HEK293 (cell line): ENCODE results near the gene CATSPER1.
A peak's percentile ranks its signal among the peaks of the same experiment; 100 is the strongest.

ENCODE experiments used
- HIC1 ChIP-seq: fragments of 450-650 bp; formaldehyde crosslinking; IDR thresholded peaks from 2 replicates; pipeline ENCODE4 v1.5.1; 2016; ENCODE audit warnings: missing biosample characterization, missing genetic modification characterization
- IKZF3 ChIP-seq: fragments of 450-650 bp; IDR thresholded peaks from 2 replicates; pipeline ENCODE4 v1.5.0; 2018; ENCODE audit warnings: missing biosample characterization, mild to moderate bottlenecking, missing genetic modification characterization, moderate library complexity
- KLF16 ChIP-seq: fragments of 450-650 bp; formaldehyde crosslinking; IDR thresholded peaks from 2 replicates; pipeline ENCODE4 v1.5.1; 2017; ENCODE audit warnings: missing biosample characterization, missing genetic modification characterization
- KLF17 ChIP-seq: fragments of 450-650 bp; formaldehyde crosslinking; IDR thresholded peaks from 2 replicates; pipeline ENCODE4 v1.5.1; 2016; ENCODE audit warnings: missing biosample characterization, missing genetic modification characterization
- PATZ1 ChIP-seq: fragments of 450-650 bp; formaldehyde crosslinking; IDR thresholded peaks from 2 replicates; pipeline ENCODE4 v1.5.1; 2016; ENCODE audit warnings: missing biosample characterization, missing genetic modification characterization
- PRDM1 ChIP-seq: fragments of 450-650 bp; formaldehyde crosslinking; IDR thresholded peaks from 2 replicates; pipeline ENCODE4; 2016; ENCODE audit warnings: missing biosample characterization, missing genetic modification characterization
- PRDM4 ChIP-seq: fragments of 450-650 bp; formaldehyde crosslinking; IDR thresholded peaks from 2 replicates; pipeline ENCODE4 v1.5.1; 2017; ENCODE audit warnings: missing biosample characterization, missing genetic modification characterization
- SCRT1 ChIP-seq: fragments of 450-650 bp; formaldehyde crosslinking; IDR thresholded peaks from 2 replicates; pipeline ENCODE4 v1.5.1; 2016; ENCODE audit warnings: missing biosample characterization, missing genetic modification characterization, borderline replicate concordance
- SCRT2 ChIP-seq: fragments of 450-650 bp; formaldehyde crosslinking; IDR thresholded peaks from 2 replicates; pipeline ENCODE4 v1.5.1; 2016; ENCODE audit warnings: missing biosample characterization, missing genetic modification characterization
- SP7 ChIP-seq: fragments of 450-650 bp; formaldehyde crosslinking; IDR thresholded peaks from 2 replicates; pipeline ENCODE4 v1.5.1; 2016; ENCODE audit warnings: missing biosample characterization, missing genetic modification characterization
- YY2 ChIP-seq: fragments of 450-650 bp; formaldehyde crosslinking; IDR thresholded peaks from 2 replicates; pipeline ENCODE4 v1.5.1; 2016; ENCODE audit warnings: missing biosample characterization, missing genetic modification characterization
- ZNF121 ChIP-seq: fragments of 450-650 bp; formaldehyde crosslinking; IDR thresholded peaks from 2 replicates; pipeline ENCODE4 v1.5.1; 2016; ENCODE audit warnings: missing biosample characterization, missing genetic modification characterization
- ZNF157 ChIP-seq: fragments of 450-650 bp; formaldehyde crosslinking; IDR thresholded peaks from 2 replicates; pipeline ENCODE4 v1.5.1; 2016; ENCODE audit warnings: missing biosample characterization, missing genetic modification characterization
- ZNF221 ChIP-seq: fragments of 450-650 bp; formaldehyde crosslinking; IDR thresholded peaks from 2 replicates; pipeline ENCODE4 v1.5.1; 2017; ENCODE audit warnings: missing biosample characterization, missing genetic modification characterization, borderline replicate concordance
- ZNF26 ChIP-seq: fragments of 450-650 bp; formaldehyde crosslinking; IDR thresholded peaks from 2 replicates; pipeline ENCODE4 v1.5.1; 2016; ENCODE audit warnings: missing biosample characterization, missing genetic modification characterization
- ZNF274 ChIP-seq, 2 experiments: fragments of 200-500 bp in 1 of 2; fragments of 450-650 bp in 1 of 2; sonication (Bioruptor generic) in 1 of 2; formaldehyde crosslinking in 1 of 2; IDR thresholded peaks; 2 replicates each; pipeline versions ENCODE4 v1.5.1 to v1.6.1; 2014 to 2016; ENCODE audit warnings: borderline replicate concordance in 1 of 2, inconsistent platforms in 1 of 2, low read length in 1 of 2, missing biosample characterization in 1 of 2, missing genetic modification characterization in 1 of 2
- ZNF280D ChIP-seq: fragments of 450-650 bp; formaldehyde crosslinking; IDR thresholded peaks from 2 replicates; pipeline ENCODE4 v1.5.1; 2016; ENCODE audit warnings: missing biosample characterization, missing genetic modification characterization
- ZNF324 ChIP-seq: fragments of 450-650 bp; formaldehyde crosslinking; IDR thresholded peaks from 2 replicates; pipeline ENCODE4 v1.5.1; 2016; ENCODE audit warnings: missing biosample characterization, missing genetic modification characterization
- ZNF513 ChIP-seq: fragments of 450-650 bp; IDR thresholded peaks from 2 replicates; pipeline ENCODE4 v1.5.1; 2018; ENCODE audit warnings: missing biosample characterization, missing genetic modification characterization
- ZNF514 ChIP-seq: fragments of 450-650 bp; formaldehyde crosslinking; IDR thresholded peaks from 2 replicates; pipeline ENCODE4 v1.5.1; 2016; ENCODE audit warnings: missing biosample characterization, missing genetic modification characterization
- ZNF555 ChIP-seq: fragments of 450-650 bp; formaldehyde crosslinking; conservative IDR thresholded peaks from 2 replicates; pipeline ENCODE4 v1.5.1; 2017; ENCODE audit warnings: missing biosample characterization, mild to moderate bottlenecking, missing genetic modification characterization, inconsistent platforms
- ZNF560 ChIP-seq: fragments of 450-650 bp; formaldehyde crosslinking; IDR thresholded peaks from 2 replicates; pipeline ENCODE4 v1.5.1; 2017; ENCODE audit warnings: missing biosample characterization, missing genetic modification characterization, borderline replicate concordance
- ZNF561 ChIP-seq: fragments of 450-650 bp; IDR thresholded peaks from 2 replicates; pipeline ENCODE4 v1.5.1; 2018; ENCODE audit warnings: missing biosample characterization, missing genetic modification characterization, borderline replicate concordance
- ZNF600 ChIP-seq: fragments of 450-650 bp; formaldehyde crosslinking; IDR thresholded peaks from 2 replicates; pipeline ENCODE4 v1.5.1; 2016; ENCODE audit warnings: missing biosample characterization, missing genetic modification characterization
- ZNF654 ChIP-seq: fragments of 450-650 bp; formaldehyde crosslinking; IDR thresholded peaks from 2 replicates; pipeline ENCODE4 v1.5.1; 2016; ENCODE audit warnings: low read depth, missing biosample characterization, missing genetic modification characterization
- ZXDB ChIP-seq: fragments of 450-650 bp; formaldehyde crosslinking; IDR thresholded peaks from 2 replicates; pipeline ENCODE4 v1.5.1; 2016; ENCODE audit warnings: missing biosample characterization, missing genetic modification characterization

CATSPER1 gene

GRCh38 chr11:66045177-66045639 is 18.9 kb upstream of the CATSPER1 start (continued):
- no peak for TF ChIP-seq ZNF280D (tag by site-specific recombination)
- TF ChIP-seq IKZF3 (tag by site-specific recombination) = no peak
- TF ChIP-seq HIC1 (tag by site-specific recombination) = 0 out of 2 replicates have a peak, but pooled peaks have one; percentile 16
- TF ChIP-seq ZNF560 (tag by site-specific recombination) = no peak
- TF ChIP-seq KLF16 (tag by site-specific recombination) = peak; percentile 73
- TF ChIP-seq SCRT2 = peak; percentile 95
- TF ChIP-seq YY2 = no peak
- TF ChIP-seq PRDM1 (tag by site-specific recombination) = no peak
- TF ChIP-seq ZNF600 (tag by site-specific recombination) = no peak
- TF ChIP-seq ZNF654 (tag by site-specific recombination) = peak; percentile 28
- no peak for TF ChIP-seq ZNF221 (tag by site-specific recombination)
- TF ChIP-seq ZNF324 (tag by site-specific recombination) = no peak
- TF ChIP-seq SCRT1 (tag by site-specific recombination) = peak; percentile 83
- TF ChIP-seq ZNF26 (tag by site-specific recombination) = no peak
- no peak for TF ChIP-seq ZNF555 (tag by site-specific recombination)
- TF ChIP-seq ZNF121 (tag by site-specific recombination) = no peak
- no peak for TF ChIP-seq ZNF274 (IDR thresholded peaks at IDR 0.05; ENCODE audit: low read length)
- TF ChIP-seq ZNF274 (tag by site-specific recombination; IDR thresholded peaks at IDR 0.05; ENCODE audit: borderline replicate concordance) = no peak
- TF ChIP-seq KLF17 (tag by site-specific recombination) = no peak
- no peak for TF ChIP-seq ZXDB
- no peak for TF ChIP-seq ZNF514 (tag by site-specific recombination)
- TF ChIP-seq ZNF157 = no peak
- TF ChIP-seq ZNF513 = no peak
- TF ChIP-seq SP7 (tag by site-specific recombination) = 0 out of 2 replicates have a peak, but pooled peaks have one; percentile 13
- no peak for TF ChIP-seq PRDM4 (tag by site-specific recombination)
- peak; percentile 92 for TF ChIP-seq PATZ1 (tag by site-specific recombination)
- no peak for TF ChIP-seq ZNF561
